ENCODE measurements around the gene CHRNA4. TPM values are rescaled to one million over a fixed set of nuclear protein-coding genes. Genes with fewer than 3 reads are reported as not detected.

The CHRNA4 gene
- total RNA-seq, 1 experiment from 2014 or later, result 0.11 TPM

DNA sequence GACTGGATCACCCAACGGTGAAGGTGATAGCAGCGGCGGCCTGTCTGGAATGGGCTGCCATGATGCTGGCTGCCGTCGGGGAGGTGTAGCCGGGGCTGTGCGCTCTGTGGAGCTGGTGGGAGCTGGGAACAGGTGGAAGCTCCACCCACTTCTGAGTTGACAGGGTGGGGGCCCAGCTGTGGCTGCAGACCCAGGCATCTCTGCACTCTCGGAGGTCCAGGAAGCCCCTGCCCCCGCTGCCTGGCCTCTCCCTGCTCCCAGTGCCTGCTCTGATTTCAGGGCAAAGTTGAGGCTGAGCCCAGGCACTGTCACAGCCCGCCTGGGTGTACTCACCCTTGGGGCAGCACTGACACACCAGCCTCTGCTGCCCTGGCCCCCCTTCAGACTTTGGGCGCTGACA, 18.1 kb upstream of the CHRNA4 start:
- Mint-ChIP-seq H3K9me3 (ENCODE audit: unreplicated experiment) (no peaks in the 10 kb centered on the region), H3K4me1 (ENCODE audit: low read depth, unreplicated experiment) (peaks cover 6% of the 10 kb centered on the region), H3K27ac (ENCODE audit: unreplicated experiment) (no peak overlapping the region), H3K36me3 (ENCODE audit: insufficient read depth, unreplicated experiment) (peaks cover 6% of the 10 kb centered on the region), H3K27me3 (ENCODE audit: insufficient read depth, unreplicated experiment) (peaks cover 10% of the 10 kb centered on the region), H3K4me3 (ENCODE audit: unreplicated experiment) (no peak overlapping the region)
- POLR2A ChIA-PET, result no interaction called here
- CTCF ChIA-PET, result interaction anchor here (1.6 kb wide), 1 partner anchor 156 kb away, joined by 12 read pairs; no protein-coding TSS in a partner anchor
- BruUV-seq (replicated peaks), result no TSS peak
- TF ChIP-seq, protein P1, sequence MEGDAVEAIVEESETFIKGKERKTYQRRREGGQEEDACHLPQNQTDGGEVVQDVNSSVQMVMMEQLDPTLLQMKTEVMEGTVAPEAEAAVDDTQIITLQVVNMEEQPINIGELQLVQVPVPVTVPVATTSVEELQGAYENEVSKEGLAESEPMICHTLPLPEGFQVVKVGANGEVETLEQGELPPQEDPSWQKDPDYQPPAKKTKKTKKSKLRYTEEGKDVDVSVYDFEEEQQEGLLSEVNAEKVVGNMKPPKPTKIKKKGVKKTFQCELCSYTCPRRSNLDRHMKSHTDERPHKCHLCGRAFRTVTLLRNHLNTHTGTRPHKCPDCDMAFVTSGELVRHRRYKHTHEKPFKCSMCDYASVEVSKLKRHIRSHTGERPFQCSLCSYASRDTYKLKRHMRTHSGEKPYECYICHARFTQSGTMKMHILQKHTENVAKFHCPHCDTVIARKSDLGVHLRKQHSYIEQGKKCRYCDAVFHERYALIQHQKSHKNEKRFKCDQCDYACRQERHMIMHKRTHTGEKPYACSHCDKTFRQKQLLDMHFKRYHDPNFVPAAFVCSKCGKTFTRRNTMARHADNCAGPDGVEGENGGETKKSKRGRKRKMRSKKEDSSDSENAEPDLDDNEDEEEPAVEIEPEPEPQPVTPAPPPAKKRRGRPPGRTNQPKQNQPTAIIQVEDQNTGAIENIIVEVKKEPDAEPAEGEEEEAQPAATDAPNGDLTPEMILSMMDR (IDR thresholded peaks at IDR 0.05; ENCODE audit: insufficient read depth in 1 of 2, low read depth in 1 of 2, low read length in 1 of 2, severe bottlenecking in 1 of 2, unreplicated experiment in 1 of 2), result no peak
- no peaks in the 10 kb centered on the region for H3K27me3 ChIP-seq (replicated peaks; ENCODE audit: control insufficient read depth, insufficient read depth, low read length)
- H3K9me3 ChIP-seq, result peaks cover under 1% of the 10 kb centered on the region; the same call in 1 of the 2 replicates
- no peak overlapping the region for H3K4me3 ChIP-seq (ENCODE audit: low read depth, low read length)
- H3K4me1 ChIP-seq, result peaks cover 9% of the 10 kb centered on the region; the same call in 1 of the 2 replicates
- DNase-seq, result no peak
- no peaks in the 10 kb centered on the region for H3K36me3 ChIP-seq (ENCODE audit: control insufficient read depth, insufficient read depth, low read length)
- intact Hi-C loops (cut with micrococcal nuclease; ENCODE audit: unreplicated experiment), result no loop called here

DNA sequence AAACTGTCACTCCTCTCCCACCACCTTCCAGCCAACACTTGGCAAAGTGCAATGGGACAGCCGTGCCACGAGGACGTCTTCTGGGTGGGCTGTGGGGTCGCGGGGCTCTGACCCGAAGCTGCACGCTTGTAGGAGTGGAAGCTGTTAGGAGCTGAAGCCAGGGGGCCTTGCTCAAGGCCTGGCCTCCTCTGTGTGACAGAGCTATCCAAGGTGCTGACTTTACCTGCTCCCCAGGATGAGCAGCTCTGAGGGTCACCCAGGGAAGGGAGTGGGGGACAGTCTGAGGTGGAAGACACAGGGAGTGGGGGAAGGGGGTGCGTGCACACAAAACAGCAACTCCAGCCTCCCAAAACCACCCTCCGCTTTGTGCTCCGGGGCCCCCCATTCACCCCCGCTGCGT, 17.5 kb upstream of the CHRNA4 start:
- ChIA-PET POLR2A (no interaction called here), CTCF (interaction anchor here (1.4 to 2.8 kb wide), 3 partner anchors 16 to 155 kb away, joined by 3 to 29 read pairs (median 12); no protein-coding TSS in a partner anchor)
- no peaks in the 10 kb centered on the region for H3K27me3 ChIP-seq (replicated peaks; ENCODE audit: control insufficient read depth, insufficient read depth, low read length)
- Mint-ChIP-seq H3K4me1 (ENCODE audit: low read depth, unreplicated experiment) (peaks cover 6% of the 10 kb centered on the region), H3K27ac (ENCODE audit: unreplicated experiment) (no peak overlapping the region), H3K36me3 (ENCODE audit: insufficient read depth, unreplicated experiment) (peaks cover 6% of the 10 kb centered on the region), H3K9me3 (ENCODE audit: unreplicated experiment) (no peaks in the 10 kb centered on the region), H3K27me3 (ENCODE audit: insufficient read depth, unreplicated experiment) (peaks cover 10% of the 10 kb centered on the region), H3K4me3 (ENCODE audit: unreplicated experiment) (no peak overlapping the region)
- no peaks in the 10 kb centered on the region for H3K9me3 ChIP-seq
- DNase-seq, result peak in 1 of 2 experiments; percentile 61
- TF ChIP-seq, protein P1 (IDR thresholded peaks at IDR 0.05; ENCODE audit: insufficient read depth in 1 of 2, low read depth in 1 of 2, low read length in 1 of 2, severe bottlenecking in 1 of 2, unreplicated experiment in 1 of 2), result peak in 1 of 2 experiments; percentile 38
- intact Hi-C loops (cut with micrococcal nuclease; ENCODE audit: unreplicated experiment), result no loop called here
- H3K4me1 ChIP-seq, result peaks cover 10% of the 10 kb centered on the region; the same call in 1 of the 2 replicates
- H3K4me3 ChIP-seq (ENCODE audit: low read depth, low read length), result no peak overlapping the region
- no TSS peak for BruUV-seq (replicated peaks)
- no peaks in the 10 kb centered on the region for H3K36me3 ChIP-seq (ENCODE audit: control insufficient read depth, insufficient read depth, low read length)

DNA sequence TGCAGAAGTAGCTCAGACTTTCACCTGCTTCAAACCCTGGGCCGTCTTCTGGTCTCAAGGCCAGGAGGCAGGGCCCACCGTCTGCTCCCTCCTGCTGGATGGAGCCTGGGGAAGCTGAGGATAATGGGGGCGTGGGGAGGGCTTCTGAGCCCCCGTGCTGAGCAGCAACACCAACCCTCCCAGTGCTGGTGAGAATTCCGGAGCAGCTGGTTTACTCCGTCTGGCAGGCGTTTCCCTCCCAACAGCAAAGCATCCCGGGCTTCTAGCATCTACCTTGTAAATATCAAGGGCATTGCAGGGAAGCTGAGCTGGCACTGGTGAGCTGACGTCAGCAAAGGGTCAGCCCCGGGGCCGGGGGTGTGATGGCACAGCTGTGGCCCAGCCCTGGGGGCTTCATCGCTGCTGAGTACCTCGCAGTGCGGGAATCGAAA, 16.8 kb upstream of the CHRNA4 start:
- TF ChIP-seq, protein P1 (IDR thresholded peaks at IDR 0.05; ENCODE audit: insufficient read depth in 1 of 2, low read depth in 1 of 2, low read length in 1 of 2, severe bottlenecking in 1 of 2, unreplicated experiment in 1 of 2), result no peak
- H3K27me3 Mint-ChIP-seq (ENCODE audit: insufficient read depth, unreplicated experiment), result peaks cover 4% of the 10 kb centered on the region
- BruUV-seq (replicated peaks), result no TSS peak
- Histone ChIP-seq H3K36me3 (ENCODE audit: control insufficient read depth, insufficient read depth, low read length) (no peaks in the 10 kb centered on the region), H3K9me3 (no peaks in the 10 kb centered on the region), H3K4me3 (ENCODE audit: low read depth, low read length) (no peak overlapping the region), H3K4me1 (peaks cover 10% of the 10 kb centered on the region; the same call in 1 of the 2 replicates), H3K27me3 (replicated peaks; ENCODE audit: control insufficient read depth, insufficient read depth, low read length) (no peaks in the 10 kb centered on the region)
- peaks cover 6% of the 10 kb centered on the region for H3K36me3 Mint-ChIP-seq (ENCODE audit: insufficient read depth, unreplicated experiment)
- CTCF ChIA-PET, result interaction anchor here (1.0 to 2.8 kb wide), 4 partner anchors 16 to 154 kb away, joined by 3 to 29 read pairs (median 8); no protein-coding TSS in a partner anchor
- no peak overlapping the region for H3K27ac Mint-ChIP-seq (ENCODE audit: unreplicated experiment)
- no peaks in the 10 kb centered on the region for H3K9me3 Mint-ChIP-seq (ENCODE audit: unreplicated experiment)
- H3K4me1 Mint-ChIP-seq (ENCODE audit: low read depth, unreplicated experiment), result peaks cover 6% of the 10 kb centered on the region
- POLR2A ChIA-PET, result no interaction called here
- H3K4me3 Mint-ChIP-seq (ENCODE audit: unreplicated experiment), result no peak overlapping the region
- intact Hi-C loops (cut with micrococcal nuclease; ENCODE audit: unreplicated experiment), result no loop called here
- DNase-seq, result no peak
